Measurements from ENCODE around the gene FOSL1.

DNA sequence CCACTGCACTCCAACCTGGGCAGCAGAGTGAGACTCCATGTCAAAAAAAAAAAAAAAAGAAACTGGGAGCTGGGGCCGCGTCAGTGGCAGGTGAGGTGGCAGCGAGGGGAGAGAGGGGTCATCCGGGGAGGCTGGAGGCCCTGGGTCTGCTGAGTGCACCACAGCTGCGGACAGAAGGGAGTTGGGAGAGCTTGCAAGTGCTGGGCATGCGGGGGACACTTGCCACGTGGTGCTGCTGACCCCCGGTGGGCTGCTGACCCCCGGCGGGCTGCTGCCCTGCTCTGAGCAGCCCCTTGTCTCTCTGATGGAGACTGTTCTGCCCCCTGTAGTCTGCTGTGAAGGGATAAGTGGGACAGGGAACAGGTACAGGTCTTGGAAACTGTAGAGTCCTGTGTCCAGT lies 21.7 kb upstream of the FOSL1 start:
- TF ChIP-seq, protein P1, sequence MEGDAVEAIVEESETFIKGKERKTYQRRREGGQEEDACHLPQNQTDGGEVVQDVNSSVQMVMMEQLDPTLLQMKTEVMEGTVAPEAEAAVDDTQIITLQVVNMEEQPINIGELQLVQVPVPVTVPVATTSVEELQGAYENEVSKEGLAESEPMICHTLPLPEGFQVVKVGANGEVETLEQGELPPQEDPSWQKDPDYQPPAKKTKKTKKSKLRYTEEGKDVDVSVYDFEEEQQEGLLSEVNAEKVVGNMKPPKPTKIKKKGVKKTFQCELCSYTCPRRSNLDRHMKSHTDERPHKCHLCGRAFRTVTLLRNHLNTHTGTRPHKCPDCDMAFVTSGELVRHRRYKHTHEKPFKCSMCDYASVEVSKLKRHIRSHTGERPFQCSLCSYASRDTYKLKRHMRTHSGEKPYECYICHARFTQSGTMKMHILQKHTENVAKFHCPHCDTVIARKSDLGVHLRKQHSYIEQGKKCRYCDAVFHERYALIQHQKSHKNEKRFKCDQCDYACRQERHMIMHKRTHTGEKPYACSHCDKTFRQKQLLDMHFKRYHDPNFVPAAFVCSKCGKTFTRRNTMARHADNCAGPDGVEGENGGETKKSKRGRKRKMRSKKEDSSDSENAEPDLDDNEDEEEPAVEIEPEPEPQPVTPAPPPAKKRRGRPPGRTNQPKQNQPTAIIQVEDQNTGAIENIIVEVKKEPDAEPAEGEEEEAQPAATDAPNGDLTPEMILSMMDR (conservative IDR thresholded peaks at IDR 0.05) = no peak
- TF ChIP-seq EZH2 (IDR thresholded peaks at IDR 0.05; ENCODE audit: low read depth) = no peak
